Measurements from ENCODE around the gene RAB4B. TPM values are rescaled to one million over a fixed set of nuclear protein-coding genes. Genes with fewer than 3 reads are reported as not detected.

RAB4B gene
- total RNA-seq, 1 donor from 2014 or later = 43.2 TPM

DNA sequence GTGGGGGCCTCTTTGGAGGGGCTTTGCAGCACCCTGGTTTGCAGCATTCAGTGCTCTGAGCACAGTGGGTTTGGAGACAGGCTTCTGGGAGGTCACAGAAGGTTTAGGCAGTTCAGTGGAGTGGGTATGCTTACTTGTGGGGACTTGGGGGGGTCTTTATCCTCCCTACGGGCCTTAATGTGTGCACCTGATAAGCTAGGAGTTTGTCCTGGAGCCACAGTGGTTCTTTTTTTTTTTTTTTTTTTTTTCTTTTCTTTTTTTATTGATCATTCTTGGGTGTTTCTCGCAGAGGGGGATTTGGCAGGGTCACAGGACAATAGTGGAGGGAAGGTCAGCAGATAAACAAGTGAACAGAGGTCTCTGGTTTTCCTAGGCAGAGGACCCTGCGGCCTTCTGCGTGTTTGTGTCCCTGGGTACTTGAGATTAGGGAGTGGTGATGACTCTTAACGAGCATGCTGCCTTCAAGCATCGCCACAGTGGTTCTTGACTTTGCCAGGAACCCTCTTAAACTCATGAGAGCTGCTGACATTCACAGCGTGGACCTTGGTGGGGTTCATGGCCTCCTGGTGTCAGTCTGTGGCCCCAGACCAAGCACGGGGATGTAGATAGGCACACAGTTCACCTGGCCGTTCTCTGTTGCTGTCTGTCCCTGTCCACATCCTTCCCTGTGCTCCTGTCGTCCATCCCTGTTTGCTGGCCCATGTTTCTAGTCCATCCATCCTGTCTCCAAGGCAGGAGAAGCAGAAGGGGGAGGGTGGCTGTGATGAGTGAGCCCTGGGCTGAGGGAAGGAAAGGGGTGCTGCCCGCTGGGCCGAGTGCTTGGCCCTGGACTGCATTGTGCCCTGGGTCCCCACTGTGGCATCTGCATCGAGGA is 23.6 kb downstream of the RAB4B start:
- no peak for DNase-seq
- Mint-ChIP-seq H3K4me1 (ENCODE audit: low read depth, unreplicated experiment) (peaks cover 47% of the 10 kb centered on the region), H3K27me3 (ENCODE audit: unreplicated experiment) (peaks cover 10% of the 10 kb centered on the region), H3K27ac (ENCODE audit: unreplicated experiment) (peak overlapping the region; percentile 20), H3K4me3 (ENCODE audit: unreplicated experiment) (peak overlapping the region; percentile 91), H3K36me3 (ENCODE audit: unreplicated experiment) (no peaks in the 10 kb centered on the region), H3K9me3 (ENCODE audit: unreplicated experiment) (peaks cover 14% of the 10 kb centered on the region)
- no peak for TF ChIP-seq CTCF (IDR thresholded peaks at IDR 0.05; ENCODE audit: partially characterized antibody, unreplicated experiment)

DNA sequence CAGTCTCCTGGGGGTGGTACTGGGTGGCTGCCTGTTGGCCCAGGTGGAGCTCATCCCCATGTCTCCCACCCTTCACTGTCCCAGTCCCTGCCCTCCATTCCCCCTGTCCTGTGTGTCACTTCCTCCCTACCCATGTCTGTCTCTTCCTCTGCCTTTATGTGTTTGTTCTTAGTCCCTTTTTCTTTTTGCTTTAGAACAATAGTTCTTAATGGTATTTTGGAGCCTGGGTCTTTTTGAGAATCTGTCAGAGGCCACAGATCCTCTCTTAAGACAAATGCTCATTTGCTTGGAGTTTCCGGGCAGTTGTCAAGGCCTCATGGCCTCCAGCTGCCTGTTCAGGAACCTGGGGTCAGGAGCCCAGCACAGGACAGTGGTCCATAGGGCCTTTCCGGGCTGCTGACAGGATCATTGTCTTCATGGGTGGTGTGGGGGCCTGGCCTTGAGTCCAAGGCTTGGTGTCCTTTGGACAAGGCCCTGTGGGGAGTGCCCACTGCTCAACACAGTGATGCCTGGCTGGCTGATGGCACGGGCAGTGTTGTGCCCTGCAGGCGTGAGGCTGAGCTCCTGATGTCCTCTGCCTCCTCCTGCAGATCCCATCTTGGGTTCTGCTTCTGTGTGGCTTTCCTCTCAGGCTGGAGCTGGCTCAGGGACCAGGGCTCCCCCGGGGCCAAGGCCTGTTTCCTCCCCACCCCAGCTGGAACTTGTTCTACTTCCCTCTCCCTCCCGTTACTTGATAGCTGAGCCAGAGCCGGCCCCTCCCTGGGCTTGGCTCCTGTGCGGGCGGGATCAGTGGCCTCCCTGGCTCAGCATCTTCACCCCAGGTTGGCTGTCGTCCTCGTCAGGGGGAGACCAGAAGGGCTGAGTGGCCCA is 24.5 kb downstream of the RAB4B start:
- peaks cover 52% of the 10 kb centered on the region for H3K4me1 Mint-ChIP-seq (ENCODE audit: low read depth, unreplicated experiment)
- H3K9me3 Mint-ChIP-seq (ENCODE audit: unreplicated experiment) = peaks cover 14% of the 10 kb centered on the region
- H3K36me3 Mint-ChIP-seq (ENCODE audit: unreplicated experiment) = no peaks in the 10 kb centered on the region
- H3K4me3 Mint-ChIP-seq (ENCODE audit: unreplicated experiment) = peak overlapping the region; percentile 91
- H3K27ac Mint-ChIP-seq (ENCODE audit: unreplicated experiment) = peak overlapping the region; percentile 85
- DNase-seq = no peak
- TF ChIP-seq CTCF (IDR thresholded peaks at IDR 0.05; ENCODE audit: partially characterized antibody, unreplicated experiment) = no peak
- peaks cover 15% of the 10 kb centered on the region for H3K27me3 Mint-ChIP-seq (ENCODE audit: unreplicated experiment)

GRCh38 chr19:40803170-40803856 is 25.3 kb downstream of the RAB4B start:
- H3K36me3 Mint-ChIP-seq (ENCODE audit: unreplicated experiment) = no peaks in the 10 kb centered on the region
- peaks cover 13% of the 10 kb centered on the region for H3K9me3 Mint-ChIP-seq (ENCODE audit: unreplicated experiment)
- peak overlapping the region; percentile 62 for H3K27ac Mint-ChIP-seq (ENCODE audit: unreplicated experiment)
- H3K4me1 Mint-ChIP-seq (ENCODE audit: low read depth, unreplicated experiment) = peaks cover 52% of the 10 kb centered on the region
- no peak for DNase-seq
- no peak for TF ChIP-seq CTCF (IDR thresholded peaks at IDR 0.05; ENCODE audit: partially characterized antibody, unreplicated experiment)
- H3K27me3 Mint-ChIP-seq (ENCODE audit: unreplicated experiment) = peaks cover 14% of the 10 kb centered on the region
- peak overlapping the region; percentile 91 for H3K4me3 Mint-ChIP-seq (ENCODE audit: unreplicated experiment)

- Mint-ChIP-seq H3K4me1 (ENCODE audit: low read depth, unreplicated experiment) (peaks cover 52% of the 10 kb centered on the region), H3K36me3 (ENCODE audit: unreplicated experiment) (no peaks in the 10 kb centered on the region), H3K9me3 (ENCODE audit: unreplicated experiment) (peaks cover 12% of the 10 kb centered on the region), H3K4me3 (ENCODE audit: unreplicated experiment) (peak overlapping the region; percentile 77), H3K27me3 (ENCODE audit: unreplicated experiment) (peaks cover 12% of the 10 kb centered on the region), H3K27ac (ENCODE audit: unreplicated experiment) (peak overlapping the region; percentile 86)
- TF ChIP-seq CTCF (IDR thresholded peaks at IDR 0.05; ENCODE audit: partially characterized antibody, unreplicated experiment) = no peak
- DNase-seq = no peak
Measured at GRCh38 chr19:40803857-40804782, 26.1 kb downstream of the RAB4B start.
